HUDEP-2 (cell line): Measurements from ENCODE around the gene CSKMT.

Source experiments
- DNase-seq, 76 experiments: peaks; one replicate each; lab custom pipeline; 2025; ENCODE audit not compliant: unreplicated experiment in 76 of 76; lab: John Stamatoyannopoulos, UW

The CSKMT gene

DNA sequence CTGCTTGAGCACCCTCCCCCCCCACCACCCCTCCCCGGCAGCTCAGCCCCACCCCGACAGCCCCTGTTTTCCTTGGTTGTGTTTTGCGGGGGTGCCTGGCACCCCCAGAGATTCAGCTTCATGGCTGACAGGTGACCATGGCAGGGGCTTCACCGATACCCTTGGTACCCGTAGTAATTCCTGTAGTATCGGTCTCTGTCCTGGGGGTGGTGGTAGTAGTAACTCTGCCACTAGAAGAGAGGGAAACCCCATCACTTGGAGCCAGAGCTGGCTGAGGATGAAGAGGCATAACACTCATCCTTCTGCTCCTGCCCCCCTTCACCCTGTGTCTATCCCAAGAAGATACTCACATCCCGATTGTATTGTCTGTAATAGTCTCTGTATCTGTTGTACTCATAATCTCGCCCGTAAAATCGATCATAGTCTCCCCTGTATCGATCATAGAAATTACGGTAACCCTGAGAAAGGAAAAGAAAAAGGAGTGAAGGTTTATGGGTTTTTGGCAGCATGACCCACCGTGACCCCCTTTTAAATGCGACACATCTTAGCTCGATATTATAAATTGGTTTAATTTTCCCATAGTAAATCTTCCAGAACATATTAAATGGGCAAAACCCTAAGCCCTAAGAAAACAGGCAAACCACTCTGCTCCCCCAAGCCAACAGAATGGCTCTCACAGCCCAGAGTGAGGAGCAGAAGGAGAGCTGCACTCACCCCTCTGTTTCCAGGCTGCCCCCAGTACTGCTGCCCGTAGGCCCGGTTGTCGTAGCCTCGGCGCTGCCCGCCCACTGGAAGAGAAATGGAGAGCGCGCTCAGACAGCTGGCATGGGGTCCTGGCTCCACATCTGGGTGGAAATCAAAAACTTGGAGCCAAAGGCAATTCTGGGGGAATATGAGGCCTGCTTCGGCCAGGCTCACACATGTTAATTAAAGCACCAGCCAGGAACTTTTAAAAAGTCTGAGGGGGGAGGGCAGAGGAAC, 50.3 kb downstream of the CSKMT start:
- no peak for DNase-seq

DNA sequence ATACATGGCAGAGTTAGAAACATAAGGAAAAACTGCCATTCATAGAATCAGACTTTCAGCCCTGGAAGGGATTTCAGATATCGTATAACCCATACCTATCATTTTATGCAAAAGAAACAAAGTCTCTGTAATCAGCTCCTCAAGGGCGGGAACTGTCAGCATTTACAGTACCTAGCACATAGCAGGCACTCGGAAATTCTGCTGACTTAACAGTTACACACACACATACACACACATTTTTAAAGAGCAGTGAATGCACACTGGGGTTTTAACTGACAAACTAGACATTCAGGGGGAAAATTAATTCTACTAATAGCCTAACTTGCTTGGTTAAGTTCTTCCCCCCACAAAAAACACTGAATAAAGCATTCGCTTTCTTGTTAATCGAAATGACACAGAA, 51.1 kb downstream of the CSKMT start:
- no peak for DNase-seq

GRCh38 chr11:62716816-62717215, 51.7 kb downstream of the CSKMT start:
- DNase-seq: no peak
